Activated T-cell treated with anti-CD3 and anti-CD28 coated beads for 1 hour (primary cell): Measurements from ENCODE around the gene ADGRL3.
"Not testable (repeated sequence)": the region's sequence is repeated elsewhere in the genome, so short reads cannot be mapped to it uniquely, and the experiment has no call there.

Experiments
- DNase-seq: peaks from one replicate; pipeline ENCODE4 v3.0.0-alpha.2; 2020; ENCODE audit warnings: low read depth

The ADGRL3 gene

GRCh38 chr4:61646746-61647350 is 446.7 kb downstream of the ADGRL3 start:
- DNase-seq = not testable (repeated sequence)

GRCh38 chr4:61648264-61648663 is 448.1 kb downstream of the ADGRL3 start:
- no peak for DNase-seq

DNA sequence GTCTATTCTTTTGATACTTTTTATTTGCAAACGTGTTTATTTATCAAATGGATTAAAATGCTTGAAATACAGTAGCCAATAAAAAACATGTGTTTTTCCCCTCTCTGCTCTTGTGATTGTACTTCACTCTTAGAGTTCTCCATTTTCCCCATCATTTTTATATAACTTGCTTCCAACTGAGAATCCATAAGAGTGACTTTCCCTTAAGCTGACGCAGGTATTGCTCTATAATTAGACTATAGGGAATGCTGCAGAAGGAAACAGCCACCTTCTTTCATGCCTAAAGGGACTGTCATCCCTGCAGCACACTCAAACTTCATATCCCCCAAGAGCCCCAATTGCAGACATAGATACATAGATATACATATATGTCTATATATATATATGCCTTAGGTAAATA is 456.9 kb downstream of the ADGRL3 start:
- DNase-seq = no peak

DNA sequence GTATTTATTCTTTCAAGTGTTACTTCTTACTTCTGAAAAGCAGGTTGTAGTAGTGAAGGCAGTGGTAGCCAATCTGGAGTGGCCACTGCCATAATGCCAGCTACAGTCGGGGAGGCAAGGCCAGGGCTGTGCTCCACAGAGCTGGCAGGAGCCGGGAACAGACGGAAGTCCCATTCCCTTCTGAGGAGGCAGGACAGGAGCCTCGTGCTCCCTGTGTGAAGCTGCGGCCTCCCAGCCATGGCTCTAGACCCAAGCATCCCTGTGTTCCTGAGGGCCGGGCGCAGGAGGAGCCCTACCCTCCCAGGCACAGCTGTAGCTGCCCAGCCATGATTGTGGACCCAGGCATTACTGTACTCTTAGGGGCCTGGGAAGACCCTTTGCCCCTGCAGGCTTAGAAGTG is 461.8 kb downstream of the ADGRL3 start:
- no peak for DNase-seq

DNA sequence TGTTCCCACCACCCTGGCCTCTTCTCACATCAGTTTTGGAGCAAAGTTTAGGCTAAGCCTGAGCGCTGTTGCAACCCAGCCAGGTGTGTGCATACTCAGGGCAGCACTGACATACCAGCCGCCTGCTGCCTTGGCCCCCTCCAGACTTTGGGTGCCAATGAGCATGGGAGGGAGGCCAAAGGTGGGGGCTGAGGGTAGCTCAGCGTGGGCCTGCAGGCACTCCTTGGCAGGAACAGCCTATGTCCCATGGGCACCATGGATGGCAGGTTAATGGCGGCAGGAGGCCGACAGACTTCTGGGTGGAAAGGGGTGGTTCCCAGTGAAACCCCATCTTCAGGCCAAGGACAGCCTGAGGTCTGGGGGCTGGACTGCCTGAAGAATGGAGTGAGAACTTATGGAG is 462.2 kb downstream of the ADGRL3 start:
- DNase-seq = no peak

DNA sequence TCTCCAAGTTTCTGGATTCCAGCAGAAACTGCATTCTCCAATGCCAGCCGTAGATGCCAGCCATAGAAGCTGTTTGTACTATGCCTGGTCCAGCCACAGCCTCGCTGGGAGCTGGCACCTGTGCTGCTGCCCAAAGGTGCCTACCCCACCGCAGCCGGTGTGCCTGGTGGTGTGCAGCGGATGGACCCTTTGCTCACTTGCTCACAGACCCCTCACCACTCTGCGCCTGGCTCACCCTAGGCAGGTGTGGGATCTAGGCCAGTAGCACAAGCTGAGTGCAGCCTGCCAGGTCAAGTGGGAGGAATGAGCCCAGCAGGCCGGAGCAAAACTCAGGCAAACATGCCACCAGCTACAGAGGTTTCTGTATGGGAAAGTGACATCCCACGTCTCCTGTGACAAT is 463.2 kb downstream of the ADGRL3 start:
- DNase-seq = no peak

- no peak for DNase-seq
These were observed 465.5 kb downstream of the ADGRL3 start for GRCh38 chr4:61665649-61666048.

GRCh38 chr4:61666244-61666643 is 466.1 kb downstream of the ADGRL3 start:
- DNase-seq = no peak

DNA sequence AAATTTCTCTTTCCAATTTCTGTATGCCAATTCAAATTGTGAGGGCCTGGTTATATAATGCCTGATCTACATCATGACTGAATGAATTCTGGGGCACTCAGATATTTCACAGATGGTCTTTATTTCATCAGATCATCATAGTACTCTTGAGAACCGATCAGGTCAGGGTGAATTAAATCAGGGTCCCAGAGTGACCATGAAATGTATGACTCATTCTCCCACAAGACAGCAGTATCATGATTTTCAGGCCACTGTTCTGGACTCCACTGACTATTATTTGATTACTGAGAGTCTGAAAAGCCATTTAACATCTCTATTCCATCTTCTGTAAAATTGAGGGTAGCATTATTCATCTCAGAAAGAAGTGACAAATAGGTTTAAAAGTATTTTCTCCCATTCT is 471.5 kb downstream of the ADGRL3 start:
- DNase-seq = no peak

DNA sequence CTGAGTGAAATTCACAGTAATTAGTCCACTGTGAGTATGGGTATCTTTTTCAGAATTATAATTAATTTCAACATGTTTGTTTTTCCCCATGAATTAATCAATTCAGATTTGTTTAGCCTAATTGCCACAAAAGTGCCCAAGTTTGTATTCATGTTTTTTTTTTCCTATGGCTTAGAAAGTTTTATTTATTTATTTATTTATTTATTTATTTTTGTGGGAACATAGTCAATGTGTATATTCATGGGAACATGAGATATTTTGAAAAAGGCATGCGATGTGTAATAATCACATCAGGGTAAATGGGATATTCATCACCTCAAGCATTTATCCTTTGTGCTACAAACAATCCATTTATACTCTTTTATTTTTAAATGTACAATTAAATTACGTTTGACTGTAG is 475.3 kb downstream of the ADGRL3 start:
- DNase-seq = no peak

DNA sequence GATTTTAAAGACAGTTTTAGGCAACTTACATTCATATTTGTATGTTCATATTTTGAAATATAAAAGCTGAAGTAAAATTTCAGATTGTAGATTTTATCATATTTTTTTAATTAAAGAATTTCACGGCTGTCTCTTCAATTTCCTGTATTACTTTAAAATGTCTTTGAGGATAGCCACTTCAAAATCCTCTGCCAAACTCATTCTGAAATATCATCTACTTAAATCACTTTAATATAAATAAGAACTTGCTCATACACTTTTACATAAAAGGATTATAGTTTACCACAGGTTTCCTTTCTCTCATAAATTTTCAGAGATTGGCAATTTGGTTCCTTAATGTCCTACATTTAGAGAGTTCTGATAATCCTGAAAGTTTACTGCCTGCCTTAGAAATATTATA is 478.2 kb downstream of the ADGRL3 start:
- no peak for DNase-seq

GRCh38 chr4:61693520-61693919 is 493.4 kb downstream of the ADGRL3 start:
- DNase-seq = no peak

DNA sequence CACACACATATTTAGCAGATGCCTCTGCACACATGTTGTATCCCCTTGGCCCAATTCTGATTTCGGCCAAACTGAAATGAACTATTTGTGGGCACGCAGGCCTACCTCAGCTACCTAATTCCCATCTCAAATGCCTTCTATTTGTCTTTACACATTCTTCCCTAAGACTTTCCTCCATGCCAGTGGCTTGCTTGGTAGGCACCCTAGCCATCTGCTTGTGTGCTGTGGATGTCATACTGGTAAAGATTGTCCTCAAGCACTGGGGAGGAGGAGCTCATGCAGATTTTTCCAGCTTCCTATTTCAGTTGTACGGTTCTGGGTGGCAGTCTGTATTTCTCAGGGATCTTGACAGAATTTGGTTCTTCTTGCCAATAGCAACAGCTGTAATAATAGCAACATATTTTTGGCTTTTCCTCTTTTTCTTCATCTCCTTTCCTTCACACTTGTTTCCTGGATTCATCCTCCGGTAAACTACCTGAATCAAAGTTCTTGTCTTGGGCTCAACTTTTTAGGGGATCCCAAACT is 514.3 kb downstream of the ADGRL3 start:
- DNase-seq = no peak

DNA sequence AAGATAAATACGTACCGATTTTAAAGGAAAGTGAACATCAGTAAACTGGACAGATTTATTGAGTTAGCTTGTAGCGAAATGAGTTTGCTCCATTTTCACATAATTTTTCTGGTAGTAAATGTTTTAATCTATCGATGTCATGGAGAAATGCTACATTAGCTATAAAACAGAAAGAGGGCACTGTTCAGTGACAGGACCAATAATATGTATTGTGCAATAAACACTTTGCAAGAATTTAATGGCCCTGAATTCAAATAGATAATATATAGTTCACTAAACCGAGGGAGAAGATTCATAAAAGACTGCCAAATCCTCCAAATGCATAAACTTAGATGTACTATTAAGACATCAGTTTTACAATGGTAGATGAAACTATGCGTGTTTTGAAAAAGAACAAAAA is 516.3 kb downstream of the ADGRL3 start:
- DNase-seq = no peak

DNA sequence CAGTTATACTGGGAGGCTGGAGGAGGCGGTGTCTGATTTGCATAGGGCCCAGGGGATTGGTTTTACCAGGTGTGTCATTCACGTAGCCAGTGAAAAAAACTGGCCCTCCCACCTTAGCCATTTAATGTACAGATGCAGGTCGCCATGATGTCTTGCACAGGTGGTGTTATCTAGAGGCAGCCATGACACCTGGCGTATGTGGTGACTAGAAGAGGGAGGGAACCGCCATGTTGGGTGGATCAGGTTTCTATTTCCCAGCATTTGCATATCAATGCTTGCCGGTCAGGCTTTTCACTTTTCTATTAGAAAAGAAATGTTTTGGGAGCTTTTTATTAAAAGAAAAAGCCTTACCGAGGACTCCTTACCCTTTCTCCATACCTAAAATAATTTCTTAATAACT is 523.4 kb downstream of the ADGRL3 start:
- no peak for DNase-seq

- no peak for DNase-seq
These were observed 527.2 kb downstream of the ADGRL3 start for GRCh38 chr4:61727286-61727685.

DNA sequence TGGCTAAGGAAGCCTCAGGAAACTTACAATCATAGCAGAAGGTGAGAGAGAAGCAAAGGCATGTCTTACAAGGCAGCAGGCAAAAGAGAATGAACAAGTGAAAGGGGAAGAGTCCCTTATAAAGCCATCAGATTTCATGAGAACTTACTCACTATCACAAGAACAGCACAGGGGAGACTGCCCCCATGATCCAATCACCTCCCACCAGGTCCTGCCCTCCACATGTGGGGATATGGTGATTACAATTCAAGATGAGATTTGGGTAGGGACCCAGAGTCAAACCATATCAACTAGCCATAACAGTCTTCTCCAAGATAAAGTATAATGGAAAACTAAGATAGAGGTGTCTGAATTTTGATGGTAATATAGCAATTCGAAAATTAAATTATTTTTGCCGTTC is 534.3 kb downstream of the ADGRL3 start:
- DNase-seq = no peak

DNA sequence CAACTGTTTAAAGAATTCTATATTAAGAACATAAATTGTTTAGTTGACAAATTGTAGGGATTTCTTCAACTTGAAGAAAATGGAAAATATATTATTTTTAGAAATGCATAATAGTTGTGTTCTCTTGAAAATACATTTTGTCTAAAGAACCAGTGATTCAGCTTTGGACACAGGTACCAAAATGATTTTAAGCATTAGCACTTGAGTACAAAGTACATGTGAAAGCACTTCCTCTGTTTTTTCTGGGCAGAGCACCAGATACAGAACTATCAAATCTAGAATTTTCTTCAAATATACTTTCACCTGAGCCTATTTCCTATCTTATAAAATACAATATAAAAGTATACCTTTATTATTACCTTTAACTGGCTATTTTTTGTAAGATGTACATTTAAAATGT is 539.8 kb downstream of the ADGRL3 start:
- no peak for DNase-seq

DNA sequence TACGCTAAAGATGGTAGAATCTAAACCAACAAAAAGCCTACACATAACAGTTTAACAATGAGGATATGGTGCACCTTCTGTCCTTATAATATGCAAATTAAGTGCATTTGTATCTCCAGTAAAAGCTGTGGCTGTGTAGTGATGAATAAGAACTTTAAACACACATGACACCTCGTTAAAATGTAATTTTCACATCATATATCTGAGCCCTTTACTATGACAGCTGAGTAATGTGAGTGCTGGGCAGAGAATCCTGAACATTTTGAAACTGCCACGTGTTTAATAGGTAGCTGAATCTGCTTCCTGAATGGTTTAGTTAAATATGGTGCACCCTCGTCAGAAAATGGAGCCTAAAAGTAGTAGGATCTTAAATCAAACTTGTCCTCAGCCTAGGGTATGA is 540.8 kb downstream of the ADGRL3 start:
- no peak for DNase-seq

- DNase-seq = no peak
These were observed 541.4 kb downstream of the ADGRL3 start for GRCh38 chr4:61741327-61742096.

GRCh38 chr4:61750810-61751209 is 550.7 kb downstream of the ADGRL3 start:
- DNase-seq = no peak

DNA sequence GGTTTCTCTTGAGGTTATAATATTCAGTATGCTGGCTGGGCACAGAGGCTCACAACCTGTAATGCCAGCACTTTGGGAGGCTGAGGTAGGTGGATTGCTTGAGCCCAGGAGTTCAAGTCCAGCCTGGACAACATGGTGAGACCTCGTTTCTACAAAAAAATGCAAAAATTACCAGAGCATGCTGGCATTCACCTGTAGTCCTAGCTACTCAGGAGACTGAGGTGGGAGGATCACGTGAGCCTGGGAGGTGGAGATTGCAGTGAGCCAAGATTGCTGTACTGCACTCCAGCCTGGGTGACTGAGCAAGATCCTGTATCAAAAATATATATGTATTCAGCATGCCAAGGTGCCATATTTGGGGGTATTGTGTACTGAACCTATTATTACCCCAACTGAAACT is 552.5 kb downstream of the ADGRL3 start:
- DNase-seq = no peak

DNA sequence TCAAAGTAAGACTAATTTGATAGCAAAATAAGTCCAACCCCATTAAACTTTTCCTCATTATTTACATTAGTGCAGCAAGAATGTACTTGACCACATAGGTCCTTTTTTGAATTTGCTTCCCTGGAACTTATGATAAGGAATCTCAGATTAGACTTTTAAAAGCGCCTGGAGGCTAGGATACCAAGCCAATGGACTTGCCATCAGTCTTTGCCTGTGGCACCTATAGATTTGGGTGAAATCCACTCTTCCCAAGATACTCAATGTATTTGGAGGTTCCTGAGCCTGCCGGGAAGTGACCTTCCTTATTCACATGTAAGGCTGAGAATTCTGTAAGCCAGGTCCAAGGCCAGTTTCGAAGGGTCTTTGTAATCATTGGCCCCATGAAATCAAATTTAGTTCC is 553.6 kb downstream of the ADGRL3 start:
- no peak for DNase-seq

GRCh38 chr4:61756937-61757336 is 556.8 kb downstream of the ADGRL3 start:
- DNase-seq = not testable (repeated sequence)
